ENCODE measurements around the gene SLC6A19.

The SLC6A19 gene

GRCh38 chr5:1167361-1167727 lies 34.1 kb upstream of the SLC6A19 start:
- no peak for DNase-seq

GRCh38 chr5:1167728-1168709 lies 33.4 kb upstream of the SLC6A19 start:
- DNase-seq: peak; percentile 59

GRCh38 chr5:1168796-1169195 lies 32.6 kb upstream of the SLC6A19 start:
- no peak for DNase-seq

GRCh38 chr5:1169211-1170115 lies 31.9 kb upstream of the SLC6A19 start:
- no peak for DNase-seq

GRCh38 chr5:1171340-1171941 lies 30.0 kb upstream of the SLC6A19 start:
- no peak for DNase-seq

GRCh38 chr5:1172007-1172581 lies 29.3 kb upstream of the SLC6A19 start:
- DNase-seq: no peak

GRCh38 chr5:1172670-1173404 lies 28.6 kb upstream of the SLC6A19 start:
- peak; percentile 13 for DNase-seq

GRCh38 chr5:1173485-1174070 lies 27.8 kb upstream of the SLC6A19 start:
- DNase-seq: no peak

- peak; percentile 38 for DNase-seq
Observed at GRCh38 chr5:1174122-1174936, 27.1 kb upstream of the SLC6A19 start.

GRCh38 chr5:1175015-1175414 lies 26.4 kb upstream of the SLC6A19 start:
- DNase-seq: no peak

GRCh38 chr5:1175801-1176472 lies 25.5 kb upstream of the SLC6A19 start:
- no peak for DNase-seq

- no peak for DNase-seq
Observed at GRCh38 chr5:1176473-1177391, 24.7 kb upstream of the SLC6A19 start.

- DNase-seq: no peak
Observed at GRCh38 chr5:1177826-1178528, 23.4 kb upstream of the SLC6A19 start.

- no peak for DNase-seq
Observed at GRCh38 chr5:1178529-1179382, 22.6 kb upstream of the SLC6A19 start.

GRCh38 chr5:1179383-1179715 lies 22.0 kb upstream of the SLC6A19 start:
- DNase-seq: no peak

- no peak for DNase-seq
Observed at GRCh38 chr5:1180096-1180495, 21.3 kb upstream of the SLC6A19 start.

- DNase-seq: no peak
Observed at GRCh38 chr5:1180841-1181271, 20.5 kb upstream of the SLC6A19 start.
